K562 (cell line): Measurements from ENCODE around the gene EIPR1. TPM values are rescaled to one million over a fixed set of nuclear protein-coding genes. Genes with fewer than 3 reads are reported as not detected.

Experiments
- ATAC-seq: fragments of 200-7000 bp; cut with Tn5 transposase; 3 replicates; pipeline ENCODE4 v1.9.1; 2020; ENCODE audit warnings: moderate library complexity
- BruUV-seq: library from RNA; stranded (reverse); fragments of 400-500 nt; replicated peaks from 2 replicates; lab custom pipeline; 2021; lab: Mats Ljungman, UMichigan
- CTCF ChIA-PET: fragments of 300-600 bp; formaldehyde crosslinking; extraction: SDS; loops from one replicate; lab custom pipeline; 2021; ENCODE audit warnings: low intra/inter-chr PET ratio; lab: Yijun Ruan, JAX
- POLR2A ChIA-PET: fragments of 300-600, 350-650 bp; sonication (Branson Sonifier 250); formaldehyde crosslinking; extraction: SDS; loops from one replicate; lab custom pipeline; 2021; ENCODE audit warnings: antibody characterized with exemption, inconsistent platforms; lab: Yijun Ruan, JAX
- DNase-seq, 4 experiments: peaks; one replicate each; pipeline versions ENCODE4 v3.0.0 to v3.0.0-alpha.2; 2011 to 2018; ENCODE audit warnings: low spot score in 3 of 4, mixed read lengths in 3 of 4; ENCODE audit errors: extremely low read depth in 1 of 4
- FAIRE-seq: peaks from 2 replicates; lab custom pipeline; 2011; peaks lifted over from hg19 to GRCh38; lab: Jason Lieb, UNC
- H2AFZ ChIP-seq: 2 replicates; pipeline ENCODE4 v1.6.0; 2011; ENCODE audit warnings: low read depth, low read length, control low read depth, inconsistent platforms
- H3K27ac ChIP-seq: fragments of 200-600 bp; 3 replicates; pipeline ENCODE4 v1.8.0; 2011; ENCODE audit warnings: low read depth, mild to moderate bottlenecking, control low read depth, inconsistent platforms, low read length, moderate library complexity, mixed read lengths; ENCODE audit errors: extremely low read depth
- H3K27me3 ChIP-seq, 2 experiments: fragments of 300-600 bp in 1 of 2; 2 replicates in 1 of 2; 3 replicates in 1 of 2; pipeline versions ENCODE4 v1.6.0 to v1.8.0; 2011; ENCODE audit warnings: inconsistent platforms in 2 of 2, low read length in 2 of 2, mild to moderate bottlenecking in 1 of 2, mixed read lengths in 1 of 2, moderate library complexity in 1 of 2; ENCODE audit not compliant: control insufficient read depth in 2 of 2, insufficient read depth in 2 of 2
- H3K36me3 ChIP-seq: fragments of 300-600 bp; 3 replicates; pipeline ENCODE4 v1.8.0; 2011; ENCODE audit warnings: mild to moderate bottlenecking, low read length, inconsistent platforms; ENCODE audit not compliant: control insufficient read depth, insufficient read depth
- H3K4me1 ChIP-seq, 2 experiments: fragments of 200-600 bp in 1 of 2; replicated peaks in 1 of 2; 2 replicates in 1 of 2; 3 replicates in 1 of 2; pipeline versions ENCODE4 v1.5.1 to v1.8.0; 2011; ENCODE audit warnings: inconsistent platforms in 2 of 2, low read length in 2 of 2, mild to moderate bottlenecking in 1 of 2, mixed read lengths in 1 of 2, moderate library complexity in 1 of 2; ENCODE audit not compliant: control insufficient read depth in 2 of 2, insufficient read depth in 2 of 2
- H3K4me2 ChIP-seq: 2 replicates; pipeline ENCODE4 v1.6.1; 2011; ENCODE audit warnings: low read length, control low read depth, inconsistent platforms, mixed read lengths; ENCODE audit not compliant: insufficient read depth
- H3K4me3 ChIP-seq: fragments of 200-600 bp; sonication (generic), shearing (Covaris generic); 2 replicates; pipeline ENCODE4 v1.5.1; 2016; ENCODE audit warnings: control low read depth, inconsistent platforms
- H3K79me2 ChIP-seq: fragments of 200-600 bp; 3 replicates; pipeline ENCODE4 v1.8.0; 2011; ENCODE audit warnings: low read length, inconsistent platforms; ENCODE audit not compliant: control insufficient read depth, insufficient read depth
- H3K9ac ChIP-seq, 2 experiments: 2 replicates each; pipeline versions ENCODE4 v1.6.0 to v1.6.1; 2011; ENCODE audit warnings: low read depth in 2 of 2, low read length in 2 of 2, control low read depth in 1 of 2, inconsistent platforms in 1 of 2, mild to moderate bottlenecking in 1 of 2, mixed read lengths in 1 of 2; ENCODE audit not compliant: insufficient read depth in 1 of 2
- H3K9me1 ChIP-seq: one replicate; pipeline ENCODE4 v1.6.0; 2011; ENCODE audit warnings: inconsistent platforms, mild to moderate bottlenecking, low read length, moderate library complexity; ENCODE audit not compliant: control insufficient read depth, insufficient read depth
- H3K9me3 ChIP-seq: replicated peaks from 2 replicates; pipeline ENCODE4 v1.5.1; 2011; ENCODE audit warnings: low read depth, low read length, inconsistent platforms; ENCODE audit not compliant: control insufficient read depth, insufficient read depth
- H4K20me1 ChIP-seq: replicated peaks from 2 replicates; pipeline ENCODE4 v1.6.1; 2011; ENCODE audit warnings: low read length, inconsistent platforms, mixed read lengths; ENCODE audit not compliant: control insufficient read depth, insufficient read depth
- POLR3A ChIP-seq: IDR thresholded peaks from 2 replicates; pipeline ENCODE4 v1.6.1; 2011; ENCODE audit warnings: borderline replicate concordance, mild to moderate bottlenecking, moderate library complexity; ENCODE audit not compliant: insufficient read length, insufficient read depth; ENCODE audit errors: extremely low read depth
- TAF9B ChIP-seq: fragments of 450-650 bp; IDR thresholded peaks from 2 replicates; pipeline ENCODE4 v1.6.1; 2018; ENCODE audit warnings: mild to moderate bottlenecking; ENCODE audit not compliant: partially characterized antibody
- ZNF75A ChIP-seq: fragments of 450-650 bp; formaldehyde crosslinking; IDR thresholded peaks from 2 replicates; pipeline ENCODE4 v1.4.0; 2020; ENCODE audit warnings: mild to moderate bottlenecking
- WGBS: fragments of 100-300 bp; shearing (Covaris generic); methylation state at CpG from one replicate; pipeline ENCODE4 v1.1.6; 2016; ENCODE audit warnings: low coverage, mixed read lengths; ENCODE audit not compliant: insufficient coverage; ENCODE audit errors: missing lambda C conversion rate; 5-methylcytosine and 5-hydroxymethylcytosine counted together
- in situ Hi-C: fragments of 300-500 bp; cut with MboI; formaldehyde crosslinking; loops from 4 replicates; pipeline ENCODE4 v1.15.0; 2018; ENCODE audit warnings: inconsistent platforms, mixed read lengths
- intact Hi-C: fragments of 100-400 bp; cut with micrococcal nuclease; formaldehyde crosslinking; loops from 2 replicates; pipeline ENCODE4 v1.14.2; 2022
- polyA plus RNA-seq, 8 experiments: library from polyadenylated mRNA; depleted of rRNA in 4 of 8; stranded (reverse) in 5 of 8; unstranded in 3 of 8; fragments of >200 nt; fragmentation: Nextera tagmentation in 2 of 8; fragmentation: Illumina TruSeq in 1 of 8; extraction: Ambion mirVana in 2 of 8; extraction: Trizol in 1 of 8; gene quantifications; 2 replicates each; pipeline versions ENCODE4 v1.2.1 to v1.2.3, GENCODE V29; 2011 to 2014; ENCODE audit warnings: inconsistent platforms in 1 of 8, missing spikeins in 1 of 8
- total RNA-seq, 7 experiments: library from RNA; depleted of rRNA in 6 of 7; stranded (reverse); fragments of >200 nt in 6 of 7; fragmentation: Illumina TruSeq in 2 of 7; extraction: Trizol in 2 of 7; gene quantifications; 2 replicates each; pipeline versions ENCODE4 v1.2.1 to v1.2.3, GENCODE V29; 2011 to 2021; ENCODE audit warnings: low replicate concordance in 1 of 7
- TF ChIP-seq, protein P1 (sequence below): fragments of 250-450 bp; sonication (Bioruptor Pico); IDR thresholded peaks from 2 replicates; pipeline ENCODE4 v1.5.0; 2021
- TF ChIP-seq, protein P2 (sequence below): fragments of 200-400 bp; formaldehyde crosslinking; IDR thresholded peaks from 2 replicates; pipeline ENCODE4 v1.6.1; 2017; ENCODE audit warnings: mild to moderate bottlenecking, low read depth, low read length, moderate library complexity

The EIPR1 gene
- total and polyA plus RNA-seq, 9 of the 15 experiments (the other 6 are each of a cell fraction or from before 2014, with no cell fraction given): 19.9 to 54.4 (median 35.9) TPM

DNA sequence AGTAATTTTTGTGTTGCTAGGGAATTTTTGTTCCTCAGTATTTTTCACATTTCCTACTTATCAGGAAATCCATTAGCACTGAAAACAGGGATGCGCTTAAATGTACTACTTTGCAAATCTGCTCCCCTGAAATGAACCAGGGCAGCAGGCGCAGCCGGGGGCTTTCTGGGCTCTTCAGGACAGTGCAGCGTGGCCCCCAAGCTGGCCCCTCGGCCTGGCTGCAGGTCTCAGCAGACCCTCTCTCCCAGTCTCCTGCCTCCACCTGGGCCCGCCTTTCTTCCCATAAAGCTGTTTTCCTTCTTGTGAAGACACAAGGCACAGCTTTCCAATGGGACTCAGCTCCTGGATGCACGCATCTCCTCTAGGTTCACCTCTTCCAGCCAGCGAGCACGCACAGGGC, 35.3 kb downstream of the EIPR1 start:
- H3K27me3 ChIP-seq: no peaks in the 10 kb centered on the region
- H3K79me2 ChIP-seq: no peaks in the 10 kb centered on the region
- peak overlapping the region in 1 of 2 experiments; percentile 7; a peak in 1 of 4 replicates for H3K9ac ChIP-seq
- no peak overlapping the region for H3K4me3 ChIP-seq
- TF ChIP-seq, protein P1, sequence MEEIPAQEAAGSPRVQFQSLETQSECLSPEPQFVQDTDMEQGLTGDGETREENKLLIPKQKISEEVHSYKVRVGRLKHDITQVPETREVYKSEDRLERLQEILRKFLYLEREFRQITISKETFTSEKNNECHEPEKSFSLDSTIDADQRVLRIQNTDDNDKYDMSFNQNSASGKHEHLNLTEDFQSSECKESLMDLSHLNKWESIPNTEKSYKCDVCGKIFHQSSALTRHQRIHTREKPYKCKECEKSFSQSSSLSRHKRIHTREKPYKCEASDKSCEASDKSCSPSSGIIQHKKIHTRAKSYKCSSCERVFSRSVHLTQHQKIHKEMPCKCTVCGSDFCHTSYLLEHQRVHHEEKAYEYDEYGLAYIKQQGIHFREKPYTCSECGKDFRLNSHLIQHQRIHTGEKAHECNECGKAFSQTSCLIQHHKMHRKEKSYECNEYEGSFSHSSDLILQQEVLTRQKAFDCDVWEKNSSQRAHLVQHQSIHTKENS (CRISPR knock-in tag): no peak
- TF ChIP-seq TAF9B (no peak), POLR3A (no peak), ZNF75A (CRISPR knock-in tag) (no peak)
- TF ChIP-seq, protein P2, sequence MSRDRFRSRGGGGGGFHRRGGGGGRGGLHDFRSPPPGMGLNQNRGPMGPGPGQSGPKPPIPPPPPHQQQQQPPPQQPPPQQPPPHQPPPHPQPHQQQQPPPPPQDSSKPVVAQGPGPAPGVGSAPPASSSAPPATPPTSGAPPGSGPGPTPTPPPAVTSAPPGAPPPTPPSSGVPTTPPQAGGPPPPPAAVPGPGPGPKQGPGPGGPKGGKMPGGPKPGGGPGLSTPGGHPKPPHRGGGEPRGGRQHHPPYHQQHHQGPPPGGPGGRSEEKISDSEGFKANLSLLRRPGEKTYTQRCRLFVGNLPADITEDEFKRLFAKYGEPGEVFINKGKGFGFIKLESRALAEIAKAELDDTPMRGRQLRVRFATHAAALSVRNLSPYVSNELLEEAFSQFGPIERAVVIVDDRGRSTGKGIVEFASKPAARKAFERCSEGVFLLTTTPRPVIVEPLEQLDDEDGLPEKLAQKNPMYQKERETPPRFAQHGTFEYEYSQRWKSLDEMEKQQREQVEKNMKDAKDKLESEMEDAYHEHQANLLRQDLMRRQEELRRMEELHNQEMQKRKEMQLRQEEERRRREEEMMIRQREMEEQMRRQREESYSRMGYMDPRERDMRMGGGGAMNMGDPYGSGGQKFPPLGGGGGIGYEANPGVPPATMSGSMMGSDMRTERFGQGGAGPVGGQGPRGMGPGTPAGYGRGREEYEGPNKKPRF: no peak
- no peak for DNase-seq
- 95% methylated on average over 8 of the region's 9 CpGs for WGBS
- H3K4me1 ChIP-seq: no peaks in the 10 kb centered on the region
- no peak overlapping the region for H3K27ac ChIP-seq
- no peak overlapping the region for H2AFZ ChIP-seq
- no peaks in the 10 kb centered on the region for H4K20me1 ChIP-seq
- in situ Hi-C loops (no loop called here), intact Hi-C loops (no loop called here)
- H3K9me1 ChIP-seq: no peaks in the 10 kb centered on the region
- ChIA-PET CTCF (no interaction called here), POLR2A (no interaction called here)
- ATAC-seq: no peak
- no peak for FAIRE-seq
- no TSS peak for BruUV-seq
- H3K4me2 ChIP-seq: no peak overlapping the region
- peaks cover 15% of the 10 kb centered on the region; the same call in 2 of the 3 replicates for H3K36me3 ChIP-seq
- H3K9me3 ChIP-seq: no peaks in the 10 kb centered on the region
